ENCODE measurements around the gene FARS2. TPM values are rescaled to one million over a fixed set of nuclear protein-coding genes. Genes with fewer than 3 reads are reported as not detected.

Gene FARS2
- total and polyA plus RNA-seq, 2 experiments from 2014 or later = 9.9 to 15.4 TPM

DNA sequence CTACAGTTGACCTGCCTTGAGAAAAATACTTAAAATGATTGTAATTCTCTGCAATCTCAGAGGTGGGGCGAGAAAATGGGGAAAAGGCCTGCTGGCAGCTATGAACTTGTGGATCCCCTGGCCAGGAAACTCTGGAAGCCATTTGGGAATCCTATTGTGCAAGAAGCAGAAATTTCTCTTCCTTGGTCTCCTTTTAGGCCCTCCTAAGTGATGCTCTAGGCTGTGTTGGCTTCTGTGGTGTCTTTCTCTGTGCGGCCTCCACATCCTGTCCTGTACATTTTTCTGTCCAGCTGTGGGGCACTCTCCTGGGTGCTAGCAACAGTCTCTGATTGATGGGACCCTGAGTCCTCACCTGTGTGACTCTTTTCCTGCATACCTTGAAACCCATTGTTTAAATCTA is 290.9 kb downstream of the FARS2 start:
- no peaks in the 10 kb centered on the region for H3K27me3 ChIP-seq
- no peaks in the 10 kb centered on the region for H3K9me3 ChIP-seq (ENCODE audit: low read depth)
- no peak overlapping the region for H3K4me3 ChIP-seq
- no peaks in the 10 kb centered on the region for H3K79me2 ChIP-seq
- no peaks in the 10 kb centered on the region for H3K36me3 ChIP-seq (replicated peaks; ENCODE audit: insufficient read depth, low read depth)
- no peaks in the 10 kb centered on the region for H4K20me1 ChIP-seq (ENCODE audit: insufficient read depth, poor library complexity, severe bottlenecking)
- DNase-seq (ENCODE audit: low spot score) = no peak
- H2AFZ ChIP-seq = no peak overlapping the region
- WGBS (ENCODE audit: low lambda C conversion rate, missing lambda C conversion rate) = 93% methylated on average over 2 of the region's 2 CpGs
- no peaks in the 10 kb centered on the region for H3K4me1 ChIP-seq (ENCODE audit: insufficient read depth)
- no peaks in the 10 kb centered on the region for H3K9me2 ChIP-seq (replicated peaks; ENCODE audit: insufficient read depth)
- H3K27ac ChIP-seq = no peak overlapping the region
- H3K4me2 ChIP-seq = no peak overlapping the region
- TF ChIP-seq EZH2 (IDR thresholded peaks at IDR 0.05; ENCODE audit: borderline replicate concordance) (no peak), CTCF (IDR thresholded peaks at IDR 0.05; ENCODE audit: poor library complexity) (no peak), EZH2phosphoT487 (IDR thresholded peaks at IDR 0.05; ENCODE audit: low read depth, severe bottlenecking, unreplicated experiment) (no peak)

- Histone ChIP-seq H3K4me2 (no peak overlapping the region), H3K4me3 (no peak overlapping the region), H3K4me1 (ENCODE audit: insufficient read depth) (no peaks in the 10 kb centered on the region), H3K9me2 (replicated peaks; ENCODE audit: insufficient read depth) (no peaks in the 10 kb centered on the region), H2AFZ (no peak overlapping the region), H3K36me3 (replicated peaks; ENCODE audit: insufficient read depth, low read depth) (no peaks in the 10 kb centered on the region), H4K20me1 (ENCODE audit: insufficient read depth, poor library complexity, severe bottlenecking) (no peaks in the 10 kb centered on the region), H3K9me3 (ENCODE audit: low read depth) (no peaks in the 10 kb centered on the region), H3K27me3 (no peaks in the 10 kb centered on the region), H3K79me2 (no peaks in the 10 kb centered on the region), H3K27ac (no peak overlapping the region)
- DNase-seq (ENCODE audit: low spot score) = no peak
- no peak for TF ChIP-seq EZH2 (IDR thresholded peaks at IDR 0.05; ENCODE audit: borderline replicate concordance)
- no peak for TF ChIP-seq EZH2phosphoT487 (IDR thresholded peaks at IDR 0.05; ENCODE audit: low read depth, severe bottlenecking, unreplicated experiment)
- no peak for TF ChIP-seq CTCF (IDR thresholded peaks at IDR 0.05; ENCODE audit: poor library complexity)
- 60% methylated on average over 4 of the region's 4 CpGs for WGBS (ENCODE audit: low lambda C conversion rate, missing lambda C conversion rate)
Observed at GRCh38 chr6:5553767-5554166, 292.5 kb downstream of the FARS2 start.

DNA sequence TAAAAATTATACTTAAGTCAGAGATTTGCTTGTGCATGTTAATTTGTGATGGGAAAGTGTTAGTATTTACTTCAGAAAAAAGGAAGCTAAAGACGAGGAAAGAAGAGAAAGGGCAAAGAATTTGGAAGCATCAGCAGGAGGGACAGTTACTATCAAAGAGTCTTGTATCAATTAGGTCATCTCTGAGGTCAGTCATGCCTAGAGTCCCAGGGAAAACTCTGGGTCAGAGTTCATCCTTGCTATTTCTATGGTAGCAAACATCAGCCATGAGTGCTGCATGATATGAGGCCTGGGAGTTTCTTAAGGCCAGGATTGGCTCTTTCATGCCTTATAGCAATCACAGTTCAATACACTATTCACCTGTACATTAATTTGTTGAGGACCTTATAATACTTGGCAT is 292.9 kb downstream of the FARS2 start:
- H2AFZ ChIP-seq = no peak overlapping the region
- DNase-seq (ENCODE audit: low spot score) = no peak
- H3K27ac ChIP-seq = no peak overlapping the region
- 47% methylated on average over 1 of the region's 1 CpG for WGBS (ENCODE audit: low lambda C conversion rate, missing lambda C conversion rate)
- H3K79me2 ChIP-seq = no peaks in the 10 kb centered on the region
- no peaks in the 10 kb centered on the region for H3K36me3 ChIP-seq (replicated peaks; ENCODE audit: insufficient read depth, low read depth)
- H3K9me2 ChIP-seq (replicated peaks; ENCODE audit: insufficient read depth) = no peaks in the 10 kb centered on the region
- H3K4me3 ChIP-seq = no peak overlapping the region
- H3K9me3 ChIP-seq (ENCODE audit: low read depth) = no peaks in the 10 kb centered on the region
- no peaks in the 10 kb centered on the region for H3K27me3 ChIP-seq
- no peak overlapping the region for H3K4me2 ChIP-seq
- H3K4me1 ChIP-seq (ENCODE audit: insufficient read depth) = no peaks in the 10 kb centered on the region
- H4K20me1 ChIP-seq (ENCODE audit: insufficient read depth, poor library complexity, severe bottlenecking) = no peaks in the 10 kb centered on the region
- TF ChIP-seq CTCF (IDR thresholded peaks at IDR 0.05; ENCODE audit: poor library complexity) = no peak

- H3K9me3 ChIP-seq (ENCODE audit: low read depth) = no peaks in the 10 kb centered on the region
- no peak overlapping the region for H3K4me2 ChIP-seq
- H3K27ac ChIP-seq = peak overlapping the region; percentile 53
- H4K20me1 ChIP-seq (ENCODE audit: insufficient read depth, poor library complexity, severe bottlenecking) = no peaks in the 10 kb centered on the region
- WGBS (ENCODE audit: low lambda C conversion rate, missing lambda C conversion rate) = 87% methylated on average over 7 of the region's 7 CpGs
- H3K4me1 ChIP-seq (ENCODE audit: insufficient read depth) = no peaks in the 10 kb centered on the region
- TF ChIP-seq CTCF (IDR thresholded peaks at IDR 0.05; ENCODE audit: poor library complexity) = no peak
- no peak for TF ChIP-seq EZH2phosphoT487 (IDR thresholded peaks at IDR 0.05; ENCODE audit: low read depth, severe bottlenecking, unreplicated experiment)
- no peak for TF ChIP-seq EZH2 (IDR thresholded peaks at IDR 0.05; ENCODE audit: borderline replicate concordance)
- DNase-seq (ENCODE audit: low spot score) = peak; percentile 9
- no peaks in the 10 kb centered on the region for H3K27me3 ChIP-seq
- H3K9me2 ChIP-seq (replicated peaks; ENCODE audit: insufficient read depth) = no peaks in the 10 kb centered on the region
- H3K36me3 ChIP-seq (replicated peaks; ENCODE audit: insufficient read depth, low read depth) = no peaks in the 10 kb centered on the region
- no peaks in the 10 kb centered on the region for H3K79me2 ChIP-seq
- H3K4me3 ChIP-seq = no peak overlapping the region
- H2AFZ ChIP-seq = no peak overlapping the region
Observed at GRCh38 chr6:5556011-5556410, 294.7 kb downstream of the FARS2 start.

Measured in hepatocyte (in vitro differentiated cells).